HG03520 (cell line): Measurements from ENCODE around the gene MECR.
"Not testable (repeated sequence)": the region's sequence is repeated elsewhere in the genome, so short reads cannot be mapped to it uniquely, and the experiment has no call there.

Experiments used
- ATAC-seq: cut with Tn5 transposase; IDR thresholded peaks from one replicate; pipeline ENCODE4 v1.9.1; 2021; ENCODE audit warnings: mild to moderate bottlenecking, moderate library complexity; ENCODE audit not compliant: unreplicated experiment

Gene MECR

GRCh38 chr1:29172415-29172939 lies 58.3 kb downstream of the MECR start:
- no peak for ATAC-seq

GRCh38 chr1:29171521-29171920 lies 59.2 kb downstream of the MECR start:
- ATAC-seq: no peak

GRCh38 chr1:29171089-29171488 lies 59.6 kb downstream of the MECR start:
- no peak for ATAC-seq

- no peak for ATAC-seq
Observed at GRCh38 chr1:29169976-29170375, 60.8 kb downstream of the MECR start.

- no peak for ATAC-seq
Observed at GRCh38 chr1:29167904-29168303, 62.8 kb downstream of the MECR start.

- no peak for ATAC-seq
Observed at GRCh38 chr1:29166291-29166878, 64.3 kb downstream of the MECR start.

- ATAC-seq: no peak
Observed at GRCh38 chr1:29164588-29164987, 66.1 kb downstream of the MECR start.

- ATAC-seq: no peak
Observed at GRCh38 chr1:29162476-29163138, 68.1 kb downstream of the MECR start.

GRCh38 chr1:29162025-29162424 lies 68.7 kb downstream of the MECR start:
- no peak for ATAC-seq

- no peak for ATAC-seq
Observed at GRCh38 chr1:29159773-29160172, 71.0 kb downstream of the MECR start.

- no peak for ATAC-seq
Observed at GRCh38 chr1:29157269-29157601, 73.5 kb downstream of the MECR start.

- no peak for ATAC-seq
Observed at GRCh38 chr1:29156543-29157268, 74.0 kb downstream of the MECR start.

- no peak for ATAC-seq
Observed at GRCh38 chr1:29152046-29152805, 78.5 kb downstream of the MECR start.

GRCh38 chr1:29150346-29150745 lies 80.4 kb downstream of the MECR start:
- ATAC-seq: not testable (repeated sequence)

- ATAC-seq: no peak
Observed at GRCh38 chr1:29148656-29149491, 81.9 kb downstream of the MECR start.

GRCh38 chr1:29145739-29146437 lies 84.8 kb downstream of the MECR start:
- ATAC-seq: no peak

- ATAC-seq: no peak
Observed at GRCh38 chr1:29144178-29144577, 86.6 kb downstream of the MECR start.

GRCh38 chr1:29142714-29143113 lies 88.0 kb downstream of the MECR start:
- no peak for ATAC-seq
